Thyroid gland (tissue), 4 donors: Measurements from ENCODE around the gene PTGR3. TPM values are rescaled to one million over a fixed set of nuclear protein-coding genes. Genes with fewer than 3 reads are reported as not detected.
A peak's percentile ranks its signal among the peaks of the same experiment; 100 is the strongest.

ENCODE experiments used
- DNase-seq, 2 donors: peaks; one replicate each; pipeline ENCODE4 v3.0.0-alpha.2; 2019
- H3K27ac ChIP-seq, 3 donors: fragments of 200-600 bp; sonication (generic); 1 replicate in 2 of 3; 2 replicates in 1 of 3; pipeline ENCODE4 v1.5.1; 2016 to 2019; ENCODE audit warnings: mild to moderate bottlenecking in 1 of 3, moderate library complexity in 1 of 3
- H3K27me3 ChIP-seq: fragments of 200-600 bp; sonication (generic); one replicate; pipeline ENCODE4 v1.5.1; 2019
- H3K36me3 ChIP-seq, 2 donors: fragments of 200-600 bp; sonication (generic); one replicate each; pipeline ENCODE4 v1.5.1; 2016 to 2019
- H3K4me1 ChIP-seq, 2 donors: fragments of 200-600 bp; sonication (generic); one replicate each; pipeline ENCODE4 v1.5.1; 2017 to 2019
- H3K4me3 ChIP-seq, 3 donors: fragments of 200-600 bp; sonication (generic); replicated peaks in 1 of 3; 1 replicate in 2 of 3; 2 replicates in 1 of 3; pipeline ENCODE4 v1.5.1; 2016; ENCODE audit warnings: mild to moderate bottlenecking in 1 of 3
- H3K9me3 ChIP-seq: fragments of 200-600 bp; sonication (generic); one replicate; pipeline ENCODE4 v1.5.1; 2017
- POLR2A ChIP-seq, 2 donors: fragments of 450-650 bp; IDR thresholded peaks; one replicate each; pipeline ENCODE4 v1.6.1; 2017; ENCODE audit warnings: antibody characterized with exemption in 2 of 2, mild to moderate bottlenecking in 2 of 2, moderate library complexity in 1 of 2
- WGBS, 2 donors: methylation state at CpG; one replicate each; pipeline ENCODE4 v1.1.5; 2017; 5-methylcytosine and 5-hydroxymethylcytosine counted together
- intact Hi-C: fragments of 100-400 bp; cut with DNase I; formaldehyde crosslinking; loops from one replicate; pipeline ENCODE4 v1.15.1; 2023
- total RNA-seq, 4 donors: library from RNA; depleted of rRNA; stranded (reverse); fragments of >200 nt; gene quantifications; one replicate each; pipeline ENCODE4 v1.2.3, GENCODE V29; 2016
- TF ChIP-seq, protein P1 (sequence below), 6 experiments: fragments of 200-600 bp in 3 of 6; fragments of 450-650 bp in 3 of 6; sonication (generic) in 3 of 6; IDR thresholded peaks; one replicate each; pipeline ENCODE4 v1.5.1; 2016 to 2019; ENCODE audit warnings: antibody characterized with exemption in 6 of 6, mild to moderate bottlenecking in 2 of 6, inconsistent platforms in 1 of 6, moderate library complexity in 1 of 6

The PTGR3 gene
- total RNA-seq, 4 donors from 2014 or later = 19.3 to 62.7 (median 36.9) TPM

DNA sequence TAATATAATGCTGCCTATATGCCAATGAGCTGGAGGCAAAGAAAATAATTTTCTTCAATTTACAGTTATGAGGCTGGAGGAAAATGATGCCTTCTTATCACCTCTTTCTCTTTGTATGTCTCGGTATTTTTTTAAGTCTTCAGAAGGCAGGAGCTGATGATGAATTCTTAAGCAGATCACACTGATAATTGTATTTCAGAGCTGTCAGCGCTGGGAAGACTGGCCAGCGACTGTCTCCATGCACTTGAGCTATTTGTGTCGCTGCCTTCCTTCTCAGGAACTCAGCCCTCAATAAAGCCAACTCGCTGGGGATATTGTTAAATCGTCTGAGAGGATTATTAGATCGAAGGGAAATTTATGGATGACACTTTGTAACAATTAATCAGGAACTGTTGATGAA is 40.3 kb downstream of the PTGR3 start:
- Histone ChIP-seq H3K27ac (no peak overlapping the region), H3K4me1 (peaks cover 0 to 5% of the 10 kb centered on the region in 2 donors), H3K9me3 (no peaks in the 10 kb centered on the region), H3K4me3 (no peak overlapping the region), H3K27me3 (no peaks in the 10 kb centered on the region), H3K36me3 (no peaks in the 10 kb centered on the region)
- no peak for TF ChIP-seq POLR2A (IDR thresholded peaks at IDR 0.05)
- TF ChIP-seq, protein P1, sequence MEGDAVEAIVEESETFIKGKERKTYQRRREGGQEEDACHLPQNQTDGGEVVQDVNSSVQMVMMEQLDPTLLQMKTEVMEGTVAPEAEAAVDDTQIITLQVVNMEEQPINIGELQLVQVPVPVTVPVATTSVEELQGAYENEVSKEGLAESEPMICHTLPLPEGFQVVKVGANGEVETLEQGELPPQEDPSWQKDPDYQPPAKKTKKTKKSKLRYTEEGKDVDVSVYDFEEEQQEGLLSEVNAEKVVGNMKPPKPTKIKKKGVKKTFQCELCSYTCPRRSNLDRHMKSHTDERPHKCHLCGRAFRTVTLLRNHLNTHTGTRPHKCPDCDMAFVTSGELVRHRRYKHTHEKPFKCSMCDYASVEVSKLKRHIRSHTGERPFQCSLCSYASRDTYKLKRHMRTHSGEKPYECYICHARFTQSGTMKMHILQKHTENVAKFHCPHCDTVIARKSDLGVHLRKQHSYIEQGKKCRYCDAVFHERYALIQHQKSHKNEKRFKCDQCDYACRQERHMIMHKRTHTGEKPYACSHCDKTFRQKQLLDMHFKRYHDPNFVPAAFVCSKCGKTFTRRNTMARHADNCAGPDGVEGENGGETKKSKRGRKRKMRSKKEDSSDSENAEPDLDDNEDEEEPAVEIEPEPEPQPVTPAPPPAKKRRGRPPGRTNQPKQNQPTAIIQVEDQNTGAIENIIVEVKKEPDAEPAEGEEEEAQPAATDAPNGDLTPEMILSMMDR (IDR thresholded peaks at IDR 0.05) = no peak
- WGBS, 2 donors = 68 to 86% methylated on average over 7 of the region's 7 CpGs
- DNase-seq = no peak
- intact Hi-C loops = no loop called here

GRCh38 chr18:75167759-75168618 is 41.0 kb downstream of the PTGR3 start:
- 45 to 50% methylated on average over 33 of the region's 33 CpGs for WGBS, 2 donors
- Histone ChIP-seq H3K9me3 (no peaks in the 10 kb centered on the region), H3K27me3 (no peaks in the 10 kb centered on the region), H3K36me3 (no peaks in the 10 kb centered on the region), H3K4me1 (peaks cover 0 to 5% of the 10 kb centered on the region in 2 donors), H3K4me3 (peak overlapping the region in 1 of 3 donors; percentile 6), H3K27ac (peak overlapping the region; percentile 33 to 65 (median 53))
- intact Hi-C loops = no loop called here
- peak in 1 of 2 donors; percentile 37 for TF ChIP-seq POLR2A (IDR thresholded peaks at IDR 0.05)
- TF ChIP-seq, protein P1 (IDR thresholded peaks at IDR 0.05) = no peak
- peak; percentile 82 to 86 for DNase-seq

GRCh38 chr18:75167137-75167536 is 41.8 kb downstream of the PTGR3 start:
- intact Hi-C loops = no loop called here
- H3K36me3 ChIP-seq = no peaks in the 10 kb centered on the region
- 90 to 92% methylated on average over 10 of the region's 10 CpGs for WGBS, 2 donors
- H3K4me1 ChIP-seq = peaks cover 0 to 5% of the 10 kb centered on the region in 2 donors
- no peaks in the 10 kb centered on the region for H3K27me3 ChIP-seq
- TF ChIP-seq, protein P1 (IDR thresholded peaks at IDR 0.05) = no peak
- TF ChIP-seq POLR2A (IDR thresholded peaks at IDR 0.05) = no peak
- H3K9me3 ChIP-seq = no peaks in the 10 kb centered on the region
- no peak for DNase-seq
- H3K27ac ChIP-seq = no peak overlapping the region
- H3K4me3 ChIP-seq = no peak overlapping the region

- Histone ChIP-seq H3K4me3 (no peak overlapping the region), H3K36me3 (no peaks in the 10 kb centered on the region), H3K4me1 (peaks cover 0 to 5% of the 10 kb centered on the region in 2 donors), H3K27me3 (no peaks in the 10 kb centered on the region), H3K9me3 (no peaks in the 10 kb centered on the region), H3K27ac (no peak overlapping the region)
- intact Hi-C loops = no loop called here
- 94 to 96% methylated on average over 8 of the region's 8 CpGs for WGBS, 2 donors
- TF ChIP-seq, protein P1 (IDR thresholded peaks at IDR 0.05) = no peak
- no peak for TF ChIP-seq POLR2A (IDR thresholded peaks at IDR 0.05)
- DNase-seq = no peak
Measured at GRCh38 chr18:75165926-75166325, 43.0 kb downstream of the PTGR3 start.

GRCh38 chr18:75164479-75164878 is 44.5 kb downstream of the PTGR3 start:
- TF ChIP-seq, protein P1 (IDR thresholded peaks at IDR 0.05) = no peak
- no peak for TF ChIP-seq POLR2A (IDR thresholded peaks at IDR 0.05)
- intact Hi-C loops = no loop called here
- no peak for DNase-seq

More at GRCh38 chr18:75164479-75164878, 44.5 kb downstream of the PTGR3 start:
- Histone ChIP-seq H3K4me3 (no peak overlapping the region), H3K27me3 (no peaks in the 10 kb centered on the region), H3K27ac (no peak overlapping the region), H3K9me3 (no peaks in the 10 kb centered on the region), H3K36me3 (no peaks in the 10 kb centered on the region), H3K4me1 (peaks cover 0 to 5% of the 10 kb centered on the region in 2 donors)
- WGBS, 2 donors = 90 to 96% methylated on average over 3 of the region's 3 CpGs
